IMR-90 (cell line): ENCODE measurements around the gene TM7SF2.
"Not testable (repeated sequence)": the region's sequence is repeated elsewhere in the genome, so short reads cannot be mapped to it uniquely, and the experiment has no call there.

Source experiments
- BHLHE40 ChIP-seq: fragments of 150-350 bp; IDR thresholded peaks from 2 replicates; pipeline ENCODE4 v1.6.1; 2016; ENCODE audit warnings: mild to moderate bottlenecking, low read depth, low read length
- CHD1 ChIP-seq: IDR thresholded peaks from 2 replicates; pipeline ENCODE4 v1.6.1; 2012; ENCODE audit warnings: low read depth, low read length, improper control_type of control experiment
- MAZ ChIP-seq: IDR thresholded peaks from 2 replicates; pipeline ENCODE4 v1.6.1; 2012; ENCODE audit warnings: low read depth, mild to moderate bottlenecking, low read length, improper control_type of control experiment, moderate library complexity, borderline replicate concordance
- RAD21 ChIP-seq: IDR thresholded peaks from 2 replicates; pipeline ENCODE4 v1.6.1; 2012; ENCODE audit warnings: low read length, improper control_type of control experiment
- SMC3 ChIP-seq: fragments of 150-350 bp; IDR thresholded peaks from 2 replicates; pipeline ENCODE4 v1.6.1; 2016; ENCODE audit warnings: low read depth, mild to moderate bottlenecking, antibody characterized with exemption, low read length, moderate library complexity
- TF ChIP-seq, protein P1 (sequence below): conservative IDR thresholded peaks from 2 replicates; pipeline ENCODE4 v1.5.1; 2012; ENCODE audit warnings: mild to moderate bottlenecking, low read depth, low read length, improper control_type of control experiment

DNA sequence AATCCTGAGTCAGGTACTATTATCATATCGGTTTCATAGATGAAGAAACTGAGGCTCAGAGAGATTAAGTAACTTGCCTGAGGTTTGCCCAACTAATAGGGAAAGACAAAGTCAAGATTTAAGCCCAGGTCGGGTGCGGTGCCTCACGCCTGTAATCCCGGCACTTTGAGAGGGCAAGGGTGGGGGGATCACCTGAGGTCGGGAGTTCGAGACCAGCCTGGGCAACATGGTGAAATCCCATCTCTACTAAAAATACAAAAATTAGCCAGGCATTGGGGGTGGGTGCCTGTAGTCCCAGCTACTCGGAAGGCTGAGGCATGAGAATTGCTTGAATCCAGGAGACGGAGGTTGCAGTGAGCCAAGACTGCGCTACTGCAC is 38.4 kb downstream of the TM7SF2 start:
- TF ChIP-seq, protein P1, sequence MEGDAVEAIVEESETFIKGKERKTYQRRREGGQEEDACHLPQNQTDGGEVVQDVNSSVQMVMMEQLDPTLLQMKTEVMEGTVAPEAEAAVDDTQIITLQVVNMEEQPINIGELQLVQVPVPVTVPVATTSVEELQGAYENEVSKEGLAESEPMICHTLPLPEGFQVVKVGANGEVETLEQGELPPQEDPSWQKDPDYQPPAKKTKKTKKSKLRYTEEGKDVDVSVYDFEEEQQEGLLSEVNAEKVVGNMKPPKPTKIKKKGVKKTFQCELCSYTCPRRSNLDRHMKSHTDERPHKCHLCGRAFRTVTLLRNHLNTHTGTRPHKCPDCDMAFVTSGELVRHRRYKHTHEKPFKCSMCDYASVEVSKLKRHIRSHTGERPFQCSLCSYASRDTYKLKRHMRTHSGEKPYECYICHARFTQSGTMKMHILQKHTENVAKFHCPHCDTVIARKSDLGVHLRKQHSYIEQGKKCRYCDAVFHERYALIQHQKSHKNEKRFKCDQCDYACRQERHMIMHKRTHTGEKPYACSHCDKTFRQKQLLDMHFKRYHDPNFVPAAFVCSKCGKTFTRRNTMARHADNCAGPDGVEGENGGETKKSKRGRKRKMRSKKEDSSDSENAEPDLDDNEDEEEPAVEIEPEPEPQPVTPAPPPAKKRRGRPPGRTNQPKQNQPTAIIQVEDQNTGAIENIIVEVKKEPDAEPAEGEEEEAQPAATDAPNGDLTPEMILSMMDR = not testable (repeated sequence)
- TF ChIP-seq SMC3, RAD21, CHD1, BHLHE40, MAZ: not testable (repeated sequence)
